ENCODE measurements around the gene CCDC59.

DNA sequence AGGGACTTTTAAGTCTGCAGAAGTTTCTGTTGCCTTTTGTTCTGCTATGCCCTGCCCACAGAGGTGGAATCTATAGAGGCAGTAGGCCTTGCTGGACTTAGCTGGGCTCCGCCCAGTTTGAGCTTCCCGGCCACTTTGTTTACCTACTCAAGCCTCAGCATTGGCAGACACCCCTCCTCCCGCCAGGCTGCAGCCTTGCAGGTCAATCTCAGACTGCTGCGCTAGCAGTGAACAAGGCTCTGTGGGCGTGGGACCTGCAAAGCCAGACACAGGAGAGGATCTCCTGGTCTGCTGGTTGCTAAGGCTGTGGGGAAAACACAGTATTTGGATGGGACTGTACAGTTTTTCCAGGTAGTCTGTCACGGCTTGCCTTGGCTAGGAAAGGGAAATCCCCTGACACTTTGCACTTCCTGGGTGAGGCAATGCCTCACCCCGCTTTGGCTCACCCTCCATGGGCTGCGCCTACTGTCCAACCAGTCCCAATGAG, 43.7 kb downstream of the CCDC59 start:
- TF ChIP-seq CTCF (IDR thresholded peaks at IDR 0.05), result no peak
- no peak for TF ChIP-seq POLR2A (IDR thresholded peaks at IDR 0.05)
